B cell (primary cell): Measurements from ENCODE around the gene B3GAT3. TPM values are rescaled to one million over a fixed set of nuclear protein-coding genes. Genes with fewer than 3 reads are reported as not detected.
A peak's percentile ranks its signal among the peaks of the same experiment; 100 is the strongest.

ENCODE experiments used
- ATAC-seq: fragments of 200-7000 bp; cut with Tn5 transposase; one replicate; pipeline ENCODE4 v1.10.0; 2021; ENCODE audit warnings: low read depth, mild to moderate bottlenecking, moderate number of reproducible peaks, moderate library complexity
- CTCF ChIA-PET: fragments of 350-600 bp; sonication (Branson Sonifier 250); formaldehyde crosslinking; loops from one replicate; lab custom pipeline; 2021; ENCODE audit warnings: antibody characterized with exemption, inconsistent platforms; lab: Charles Lee
- POLR2A ChIA-PET: fragments of 350-600 bp; sonication (Branson Sonifier 250); formaldehyde crosslinking; loops from one replicate; lab custom pipeline; 2021; ENCODE audit warnings: antibody characterized with exemption; lab: Charles Lee
- DNase-seq: peaks from one replicate; pipeline ENCODE4 v3.0.0; 2013
- H2AFZ ChIP-seq: 2 replicates; pipeline ENCODE4 v1.6.1; 2012; ENCODE audit warnings: mild to moderate bottlenecking, low read depth, low read length; ENCODE audit not compliant: insufficient read depth, poor library complexity, severe bottlenecking
- H3K27ac ChIP-seq, 2 donors: 1 replicate in 1 of 2; 2 replicates in 1 of 2; pipeline ENCODE4 v1.5.1; 2012 to 2013; ENCODE audit warnings: low read length in 2 of 2, mild to moderate bottlenecking in 2 of 2, moderate library complexity in 1 of 2
- H3K27me3 ChIP-seq, 4 experiments: fragments of 200-600 bp in 1 of 4; sonication (generic) in 1 of 4; replicated peaks in 1 of 4; 1 replicate in 2 of 4; 2 replicates in 2 of 4; pipeline versions ENCODE4 v1.6.1 to v1.7.0; 2013 to 2016; ENCODE audit warnings: low read length in 3 of 4, mild to moderate bottlenecking in 2 of 4, mixed read lengths in 1 of 4, moderate library complexity in 1 of 4; ENCODE audit not compliant: insufficient read depth in 4 of 4, control insufficient read depth in 3 of 4; ENCODE audit errors: control extremely low read depth in 1 of 4
- H3K36me3 ChIP-seq, 2 experiments: replicated peaks in 1 of 2; 1 replicate in 1 of 2; 2 replicates in 1 of 2; pipeline versions ENCODE4 v1.6.1 to v1.7.1; 2013; ENCODE audit warnings: low read length in 1 of 2; ENCODE audit not compliant: insufficient read depth in 2 of 2, control insufficient read depth in 1 of 2; ENCODE audit errors: control extremely low read depth in 1 of 2, extremely low read depth in 1 of 2
- H3K4me1 ChIP-seq, 2 donors: fragments of 200-600 bp in 1 of 2; sonication (generic) in 1 of 2; 1 replicate in 1 of 2; 2 replicates in 1 of 2; pipeline versions ENCODE4 v1.5.1 to v1.6.1; 2013 to 2017; ENCODE audit warnings: low read length in 2 of 2; ENCODE audit not compliant: control insufficient read depth in 2 of 2, insufficient read depth in 2 of 2
- H3K4me2 ChIP-seq: replicated peaks from 2 replicates; pipeline ENCODE3; 2012; ENCODE audit warnings: mild to moderate bottlenecking, low read depth, low read length; ENCODE audit not compliant: poor library complexity, severe bottlenecking
- H3K4me3 ChIP-seq, 5 experiments: fragments of 200-600 bp in 1 of 5; sonication (generic) in 1 of 5; 1 replicate in 3 of 5; 2 replicates in 2 of 5; pipeline versions ENCODE4 v1.5.1 to v1.7.0; 2011 to 2016; ENCODE audit warnings: low read length in 4 of 5, mild to moderate bottlenecking in 4 of 5, low read depth in 2 of 5, control low read depth in 1 of 5, moderate library complexity in 1 of 5; ENCODE audit not compliant: insufficient read depth in 1 of 5; ENCODE audit errors: control extremely low read depth in 1 of 5, extremely low read depth in 1 of 5
- H3K79me2 ChIP-seq: fragments of 200-600 bp; sonication (generic); one replicate; pipeline ENCODE4 v1.6.0; 2016; ENCODE audit warnings: low read length; ENCODE audit not compliant: control insufficient read depth, insufficient read depth
- H3K9ac ChIP-seq: fragments of 200-600 bp; sonication (generic); 2 replicates; pipeline ENCODE4 v1.6.1; 2017; ENCODE audit warnings: mild to moderate bottlenecking, low read length, moderate library complexity
- H3K9me3 ChIP-seq, 3 donors: one replicate each; pipeline versions ENCODE4 v1.6.1 to v1.7.1; 2013; ENCODE audit warnings: low read length in 2 of 3; ENCODE audit not compliant: control insufficient read depth in 2 of 3, insufficient read depth in 1 of 3; ENCODE audit errors: control extremely low read depth in 1 of 3
- H4K20me1 ChIP-seq: 2 replicates; pipeline ENCODE4 v1.6.0; 2012; ENCODE audit warnings: mild to moderate bottlenecking, low read length; ENCODE audit not compliant: insufficient read depth, control insufficient read depth, poor library complexity, severe bottlenecking
- H3K27ac Mint-ChIP-seq: one replicate; pipeline ENCODE4 v1.8.0; 2021; ENCODE audit warnings: mixed read lengths
- H3K27me3 Mint-ChIP-seq: one replicate; pipeline ENCODE4 v1.8.0; 2021; ENCODE audit warnings: mixed read lengths
- H3K4me1 Mint-ChIP-seq: one replicate; pipeline ENCODE4 v1.8.0; 2021; ENCODE audit warnings: mixed read lengths
- H3K4me3 Mint-ChIP-seq: one replicate; pipeline ENCODE4 v1.8.0; 2021; ENCODE audit warnings: mixed read lengths
- H3K9me3 Mint-ChIP-seq: one replicate; pipeline ENCODE4 v1.8.0; 2022; ENCODE audit warnings: mixed read lengths; ENCODE audit not compliant: insufficient read depth
- CTCF ChIP-seq: fragments of 200-600 bp; IDR thresholded peaks from one replicate; pipeline ENCODE4 v1.8.0; 2022; ENCODE audit warnings: antibody characterized with exemption, mild to moderate bottlenecking
- EZH2 ChIP-seq: IDR thresholded peaks from 2 replicates; pipeline ENCODE4 v1.6.1; 2012; ENCODE audit warnings: borderline replicate concordance, low read depth, mild to moderate bottlenecking, moderate library complexity, low read length; ENCODE audit not compliant: insufficient read depth, poor library complexity, severe bottlenecking
- WGBS: methylation state at CpG from one replicate; pipeline ENCODE4 v1.1.5; 2013; ENCODE audit warnings: missing lambda C conversion rate; ENCODE audit not compliant: insufficient coverage; 5-methylcytosine and 5-hydroxymethylcytosine counted together
- intact Hi-C: fragments of 100-400 bp; cut with micrococcal nuclease; formaldehyde crosslinking; loops from one replicate; pipeline ENCODE4 v1.10.0; 2022
- polyA plus RNA-seq: library from polyadenylated mRNA; depleted of rRNA; stranded (reverse); fragments of >200 nt; gene quantifications from 2 replicates; pipeline ENCODE4 v1.2.3, GENCODE V29; 2012
- total RNA-seq, 2 donors: library from RNA; stranded (reverse); fragments of 120-200 nt in 1 of 2; gene quantifications; 1 replicate in 1 of 2; 2 replicates in 1 of 2; pipeline versions ENCODE4 v1.2.3 to v1.2.4, GENCODE V29; 2013 to 2022

B3GAT3 gene
- total and polyA plus RNA-seq, 2 donors (not counting 1 experiment from before 2014, with no cell fraction given) = 66.6 to 89.3 TPM

- no peaks in the 10 kb centered on the region for H4K20me1 ChIP-seq
- ChIA-PET CTCF (interaction anchor here (1.0 to 5.1 kb wide), 6 partner anchors 14 to 101 kb away, joined by 3 to 41 read pairs (median 4); partner anchors contain the start of gene EML3), POLR2A (no interaction called here)
- H3K27me3 Mint-ChIP-seq = no peaks in the 10 kb centered on the region
- H3K4me3 ChIP-seq = no peak overlapping the region
- DNase-seq = no peak
- H3K27ac ChIP-seq = no peak overlapping the region
- peak overlapping the region; percentile 50 for H3K27ac Mint-ChIP-seq
- peaks cover 17% of the 10 kb centered on the region for H3K79me2 ChIP-seq
- H3K4me3 Mint-ChIP-seq = no peak overlapping the region
- H3K4me1 Mint-ChIP-seq = peaks cover 57% of the 10 kb centered on the region
- peaks cover 37 to 49% of the 10 kb centered on the region in 2 donors for H3K4me1 ChIP-seq
- H3K9ac ChIP-seq = no peak overlapping the region
- intact Hi-C loops = no loop called here
- WGBS = 96% methylated on average over 4 of the region's 8 CpGs
- no peaks in the 10 kb centered on the region for H3K27me3 ChIP-seq
- H2AFZ ChIP-seq = no peak overlapping the region
- no peaks in the 10 kb centered on the region for H3K9me3 Mint-ChIP-seq
- H3K4me2 ChIP-seq = no peak overlapping the region
- TF ChIP-seq EZH2 = no peak
- TF ChIP-seq CTCF = no peak
- no peak for ATAC-seq
- H3K36me3 ChIP-seq = peaks cover 4 to 50% of the 10 kb centered on the region in 2 experiments
- H3K9me3 ChIP-seq = peaks cover 0 to 3% (median 0%) of the 10 kb centered on the region in 3 donors
Observed at GRCh38 chr11:62595124-62595523, 26.7 kb downstream of the B3GAT3 start.

- H3K36me3 ChIP-seq = peaks cover 4 to 52% of the 10 kb centered on the region in 2 experiments
- H3K4me3 ChIP-seq = no peak overlapping the region
- TF ChIP-seq CTCF (peak; percentile 52), EZH2 (no peak)
- POLR2A ChIA-PET = interaction anchor here (0.6 to 3.2 kb wide), 8 partner anchors 8 to 159 kb away, joined by 3 to 63 read pairs (median 13); partner anchors contain the start of genes C11orf98, CSKMT, EEF1G and MTA2
- no peak overlapping the region for H3K27ac ChIP-seq
- DNase-seq = peak; percentile 77
- no peaks in the 10 kb centered on the region for H4K20me1 ChIP-seq
- WGBS = 59% methylated on average over 12 of the region's 13 CpGs
- H3K79me2 ChIP-seq = peaks cover 25% of the 10 kb centered on the region
- H3K4me1 ChIP-seq = peaks cover 27 to 39% of the 10 kb centered on the region in 2 donors
- no peaks in the 10 kb centered on the region for H3K27me3 Mint-ChIP-seq
- H3K27me3 ChIP-seq = no peaks in the 10 kb centered on the region
- H3K4me3 Mint-ChIP-seq = peak overlapping the region; percentile 72
- peaks cover 48% of the 10 kb centered on the region for H3K4me1 Mint-ChIP-seq
- no peak overlapping the region for H3K9ac ChIP-seq
- H3K9me3 Mint-ChIP-seq = no peaks in the 10 kb centered on the region
- intact Hi-C loops = loop anchor here (5.0 kb wide), 6 partner anchors 51 to 289 kb away; partner anchors contain the start of genes BSCL2, GNG3, SLC3A2 and TAF6L
- no peak for ATAC-seq
- H2AFZ ChIP-seq = no peak overlapping the region
- peak overlapping the region; percentile 91 for H3K27ac Mint-ChIP-seq
- H3K4me2 ChIP-seq = no peak overlapping the region
- H3K9me3 ChIP-seq = no peaks in the 10 kb centered on the region
- CTCF ChIA-PET = interaction anchor here (0.6 to 5.1 kb wide), 18 partner anchors 8 to 174 kb away, joined by 3 to 47 read pairs (median 6); partner anchors contain the start of genes B3GAT3, C11orf98, CSKMT and EEF1G
Observed at GRCh38 chr11:62593434-62594044, 28.2 kb downstream of the B3GAT3 start.
